Measurements from ENCODE around the gene OR13G1.

DNA sequence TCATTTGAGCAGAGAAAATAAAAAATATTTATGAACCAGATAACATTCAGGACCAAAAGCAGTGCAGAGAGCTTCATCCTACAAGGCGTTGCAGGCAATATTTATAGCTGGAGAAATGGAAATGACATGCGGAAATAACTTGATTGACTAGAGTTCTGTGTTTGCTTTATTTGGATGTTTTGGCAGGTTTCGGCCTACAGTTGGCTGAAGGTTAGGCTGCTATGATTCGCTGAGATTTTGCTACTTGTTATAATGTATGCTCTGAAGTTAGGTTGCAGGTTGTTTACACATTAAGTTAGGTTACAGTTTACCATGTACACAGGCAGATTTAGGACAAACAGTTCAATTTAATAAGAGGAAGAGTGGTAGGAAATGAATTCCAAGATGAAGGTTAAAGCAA lies 632 bp upstream of the OR13G1 start:
- TF ChIP-seq PATZ1 (CRISPR knock-in tag; IDR thresholded peaks at IDR 0.05; ENCODE audit: borderline replicate concordance) (no peak), RARB (CRISPR knock-in tag; IDR thresholded peaks at IDR 0.05) (no peak), ARNTL (CRISPR knock-in tag; IDR thresholded peaks at IDR 0.05; ENCODE audit: borderline replicate concordance, low read depth) (no peak), ESRRG (CRISPR knock-in tag; IDR thresholded peaks at IDR 0.05) (no peak), GLIS3 (CRISPR knock-in tag; IDR thresholded peaks at IDR 0.05) (no peak), PPARA (CRISPR knock-in tag; IDR thresholded peaks at IDR 0.05; ENCODE audit: borderline replicate concordance) (no peak), ZNF565 (CRISPR knock-in tag; conservative IDR thresholded peaks at IDR 0.05; ENCODE audit: low read depth) (no peak)
- TF ChIP-seq, protein P1, sequence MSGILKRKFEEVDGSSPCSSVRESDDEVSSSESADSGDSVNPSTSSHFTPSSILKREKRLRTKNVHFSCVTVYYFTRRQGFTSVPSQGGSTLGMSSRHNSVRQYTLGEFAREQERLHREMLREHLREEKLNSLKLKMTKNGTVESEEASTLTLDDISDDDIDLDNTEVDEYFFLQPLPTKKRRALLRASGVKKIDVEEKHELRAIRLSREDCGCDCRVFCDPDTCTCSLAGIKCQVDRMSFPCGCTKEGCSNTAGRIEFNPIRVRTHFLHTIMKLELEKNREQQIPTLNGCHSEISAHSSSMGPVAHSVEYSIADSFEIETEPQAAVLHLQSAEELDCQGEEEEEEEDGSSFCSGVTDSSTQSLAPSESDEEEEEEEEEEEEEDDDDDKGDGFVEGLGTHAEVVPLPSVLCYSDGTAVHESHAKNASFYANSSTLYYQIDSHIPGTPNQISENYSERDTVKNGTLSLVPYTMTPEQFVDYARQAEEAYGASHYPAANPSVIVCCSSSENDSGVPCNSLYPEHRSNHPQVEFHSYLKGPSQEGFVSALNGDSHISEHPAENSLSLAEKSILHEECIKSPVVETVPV (CRISPR knock-in tag; IDR thresholded peaks at IDR 0.05), result no peak
- TF ChIP-seq, protein P2, sequence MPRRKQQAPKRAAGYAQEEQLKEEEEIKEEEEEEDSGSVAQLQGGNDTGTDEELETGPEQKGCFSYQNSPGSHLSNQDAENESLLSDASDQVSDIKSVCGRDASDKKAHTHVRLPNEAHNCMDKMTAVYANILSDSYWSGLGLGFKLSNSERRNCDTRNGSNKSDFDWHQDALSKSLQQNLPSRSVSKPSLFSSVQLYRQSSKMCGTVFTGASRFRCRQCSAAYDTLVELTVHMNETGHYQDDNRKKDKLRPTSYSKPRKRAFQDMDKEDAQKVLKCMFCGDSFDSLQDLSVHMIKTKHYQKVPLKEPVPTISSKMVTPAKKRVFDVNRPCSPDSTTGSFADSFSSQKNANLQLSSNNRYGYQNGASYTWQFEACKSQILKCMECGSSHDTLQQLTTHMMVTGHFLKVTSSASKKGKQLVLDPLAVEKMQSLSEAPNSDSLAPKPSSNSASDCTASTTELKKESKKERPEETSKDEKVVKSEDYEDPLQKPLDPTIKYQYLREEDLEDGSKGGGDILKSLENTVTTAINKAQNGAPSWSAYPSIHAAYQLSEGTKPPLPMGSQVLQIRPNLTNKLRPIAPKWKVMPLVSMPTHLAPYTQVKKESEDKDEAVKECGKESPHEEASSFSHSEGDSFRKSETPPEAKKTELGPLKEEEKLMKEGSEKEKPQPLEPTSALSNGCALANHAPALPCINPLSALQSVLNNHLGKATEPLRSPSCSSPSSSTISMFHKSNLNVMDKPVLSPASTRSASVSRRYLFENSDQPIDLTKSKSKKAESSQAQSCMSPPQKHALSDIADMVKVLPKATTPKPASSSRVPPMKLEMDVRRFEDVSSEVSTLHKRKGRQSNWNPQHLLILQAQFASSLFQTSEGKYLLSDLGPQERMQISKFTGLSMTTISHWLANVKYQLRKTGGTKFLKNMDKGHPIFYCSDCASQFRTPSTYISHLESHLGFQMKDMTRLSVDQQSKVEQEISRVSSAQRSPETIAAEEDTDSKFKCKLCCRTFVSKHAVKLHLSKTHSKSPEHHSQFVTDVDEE (CRISPR knock-in tag; IDR thresholded peaks at IDR 0.05), result no peak
